Testis (tissue), 2 donors: ENCODE measurements around the gene VRK2.

Source experiments
- CTCF ChIP-seq, 3 experiments: fragments of 450-650 bp in 2 of 3; fragments of 200-600 bp in 1 of 3; sonication (generic) in 1 of 3; IDR thresholded peaks; one replicate each; pipeline ENCODE4 v1.5.1; 2016 to 2019; ENCODE audit warnings: antibody characterized with exemption in 3 of 3, mild to moderate bottlenecking in 2 of 3, moderate library complexity in 1 of 3
- POLR2A ChIP-seq: fragments of 450-650 bp; IDR thresholded peaks from one replicate; pipeline ENCODE4 v1.6.1; 2017; ENCODE audit warnings: antibody characterized with exemption, mild to moderate bottlenecking, moderate library complexity

- TF ChIP-seq POLR2A (no peak), CTCF (IDR thresholded peaks at IDR 0.05) (no peak)
These were observed 139.9 kb downstream of the VRK2 start for GRCh38 chr2:58186501-58186900.
